ENCODE data around the gene FAT3. TPM values are rescaled to one million over a fixed set of nuclear protein-coding genes. Genes with fewer than 3 reads are reported as not detected.

Gene FAT3
- total and polyA plus RNA-seq, 2 of the 4 experiments (the other 2 are of a cell fraction): 0.53 to 2.9 TPM

DNA sequence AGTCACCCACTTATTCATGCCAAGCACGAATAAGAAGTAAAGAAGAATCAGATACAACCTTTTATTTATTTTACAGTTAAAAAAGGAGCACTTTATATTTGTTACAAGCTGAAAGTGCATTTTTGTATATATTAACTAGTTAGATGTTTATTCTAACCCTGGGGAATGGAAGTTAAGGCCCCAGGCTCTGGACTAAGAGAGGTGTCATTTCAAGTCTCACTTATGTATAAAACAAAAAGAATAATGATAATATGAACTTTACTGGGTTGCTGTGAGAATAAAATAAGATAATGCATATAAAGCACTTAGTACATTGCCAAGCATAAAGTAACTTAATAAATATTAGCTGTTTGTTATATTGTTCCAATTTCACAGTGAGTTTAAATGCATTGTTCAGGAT lies 12.1 kb upstream of the FAT3 start:
- no peaks in the 10 kb centered on the region for H3K9me1 ChIP-seq (ENCODE audit: insufficient read depth, low read length)
- no peaks in the 10 kb centered on the region for H3K4me1 ChIP-seq (ENCODE audit: control insufficient read depth, insufficient read depth, low read length)
- H4K5ac ChIP-seq (ENCODE audit: low read depth, low read length): no peak overlapping the region
- no peaks in the 10 kb centered on the region for H4K20me1 ChIP-seq (ENCODE audit: insufficient read depth, low read length)
- ATAC-seq (ENCODE audit: low read depth) (no peak), DNase-seq (no peak)
- H2AK5ac ChIP-seq (ENCODE audit: low read depth, low read length): no peak overlapping the region
- TF ChIP-seq CEBPB (IDR thresholded peaks at IDR 0.05; ENCODE audit: low read depth, low read length): no peak
- no peak for TF ChIP-seq USF2 (IDR thresholded peaks at IDR 0.05; ENCODE audit: low read depth, low read length)
- no peak for TF ChIP-seq POLR2A (IDR thresholded peaks at IDR 0.05; ENCODE audit: low read depth, low read length)
- TF ChIP-seq FOS (IDR thresholded peaks at IDR 0.05; ENCODE audit: low read depth, low read length): no peak
- no peak for TF ChIP-seq BHLHE40 (IDR thresholded peaks at IDR 0.05; ENCODE audit: low read depth, low read length)
- TF ChIP-seq MAZ (IDR thresholded peaks at IDR 0.05; ENCODE audit: borderline replicate concordance, low read depth, low read length): no peak
- no peak for TF ChIP-seq MAFK (IDR thresholded peaks at IDR 0.05; ENCODE audit: low read depth, low read length)
- TF ChIP-seq, protein P1, sequence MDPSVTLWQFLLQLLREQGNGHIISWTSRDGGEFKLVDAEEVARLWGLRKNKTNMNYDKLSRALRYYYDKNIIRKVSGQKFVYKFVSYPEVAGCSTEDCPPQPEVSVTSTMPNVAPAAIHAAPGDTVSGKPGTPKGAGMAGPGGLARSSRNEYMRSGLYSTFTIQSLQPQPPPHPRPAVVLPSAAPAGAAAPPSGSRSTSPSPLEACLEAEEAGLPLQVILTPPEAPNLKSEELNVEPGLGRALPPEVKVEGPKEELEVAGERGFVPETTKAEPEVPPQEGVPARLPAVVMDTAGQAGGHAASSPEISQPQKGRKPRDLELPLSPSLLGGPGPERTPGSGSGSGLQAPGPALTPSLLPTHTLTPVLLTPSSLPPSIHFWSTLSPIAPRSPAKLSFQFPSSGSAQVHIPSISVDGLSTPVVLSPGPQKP (IDR thresholded peaks at IDR 0.05; ENCODE audit: borderline replicate concordance, low read depth, low read length): no peak
- no peak for TF ChIP-seq SMC3 (IDR thresholded peaks at IDR 0.05; ENCODE audit: low read depth, low read length)
- TF ChIP-seq NFE2L2 (IDR thresholded peaks at IDR 0.05; ENCODE audit: low read depth, low read length): no peak
- TF ChIP-seq, protein P2, sequence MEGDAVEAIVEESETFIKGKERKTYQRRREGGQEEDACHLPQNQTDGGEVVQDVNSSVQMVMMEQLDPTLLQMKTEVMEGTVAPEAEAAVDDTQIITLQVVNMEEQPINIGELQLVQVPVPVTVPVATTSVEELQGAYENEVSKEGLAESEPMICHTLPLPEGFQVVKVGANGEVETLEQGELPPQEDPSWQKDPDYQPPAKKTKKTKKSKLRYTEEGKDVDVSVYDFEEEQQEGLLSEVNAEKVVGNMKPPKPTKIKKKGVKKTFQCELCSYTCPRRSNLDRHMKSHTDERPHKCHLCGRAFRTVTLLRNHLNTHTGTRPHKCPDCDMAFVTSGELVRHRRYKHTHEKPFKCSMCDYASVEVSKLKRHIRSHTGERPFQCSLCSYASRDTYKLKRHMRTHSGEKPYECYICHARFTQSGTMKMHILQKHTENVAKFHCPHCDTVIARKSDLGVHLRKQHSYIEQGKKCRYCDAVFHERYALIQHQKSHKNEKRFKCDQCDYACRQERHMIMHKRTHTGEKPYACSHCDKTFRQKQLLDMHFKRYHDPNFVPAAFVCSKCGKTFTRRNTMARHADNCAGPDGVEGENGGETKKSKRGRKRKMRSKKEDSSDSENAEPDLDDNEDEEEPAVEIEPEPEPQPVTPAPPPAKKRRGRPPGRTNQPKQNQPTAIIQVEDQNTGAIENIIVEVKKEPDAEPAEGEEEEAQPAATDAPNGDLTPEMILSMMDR (conservative IDR thresholded peaks at IDR 0.05; ENCODE audit: low read depth, low read length): no peak
- TF ChIP-seq MXI1 (IDR thresholded peaks at IDR 0.05; ENCODE audit: borderline replicate concordance, low read depth, low read length): no peak
- TF ChIP-seq RFX5 (IDR thresholded peaks at IDR 0.05; ENCODE audit: low read depth, low read length): no peak
- no peak for TF ChIP-seq RAD21 (IDR thresholded peaks at IDR 0.05; ENCODE audit: low read length)
- no peak for TF ChIP-seq RCOR1 (IDR thresholded peaks at IDR 0.05; ENCODE audit: insufficient replicate concordance, low read length)
- BruUV-seq (replicated peaks): no TSS peak
- intact Hi-C loops (cut with micrococcal nuclease) (loop anchor here (10.0 kb wide), 1 partner anchor 62 kb away; no protein-coding TSS in a partner anchor), in situ Hi-C loops (cut with MboI; ENCODE audit: low sequenced_read_pairs) (loop anchor here (10.0 to 25.0 kb wide), 2 partner anchors 325 to 672 kb away; no protein-coding TSS in a partner anchor), dilution Hi-C loops (cut with HindIII; ENCODE audit: low sequenced_read_pairs, unreplicated experiment) (no loop called here)
- no peak overlapping the region for H4K91ac ChIP-seq (ENCODE audit: insufficient read depth, low read depth, low read length)
- H2BK120ac ChIP-seq (ENCODE audit: low read depth, low read length): no peak overlapping the region
- no peak overlapping the region for H3K4ac ChIP-seq (ENCODE audit: low read depth, low read length)
- H4K8ac ChIP-seq (ENCODE audit: low read depth in 2 of 2, low read length in 2 of 2): no peak overlapping the region
- H3K9me3 ChIP-seq (ENCODE audit: control insufficient read depth, insufficient read depth, low read length): no peaks in the 10 kb centered on the region
- no peak overlapping the region for H3K27ac ChIP-seq (ENCODE audit: insufficient read depth, low read length)
- no peak overlapping the region for H2BK15ac ChIP-seq (ENCODE audit: low read depth, low read length)
- ChIA-PET POLR2A (ENCODE audit: unreplicated experiment) (no interaction called here), CTCF (no interaction called here)
- H3K23ac ChIP-seq (ENCODE audit: low read depth, low read length): no peak overlapping the region
- no CpG with 5 or more reads among the region's 1 CpG for WGBS, 2 experiments (ENCODE audit: extremely low coverage in 2 of 2, insufficient read length in 1 of 2)
- H3K79me1 ChIP-seq (ENCODE audit: low read depth in 1 of 2, low read length in 2 of 2): no peaks in the 10 kb centered on the region
- no peak overlapping the region for H3K56ac ChIP-seq (ENCODE audit: extremely low read depth, insufficient read depth, low read length)
- H2AK9ac ChIP-seq (replicated peaks; ENCODE audit: low read depth, low read length, poor library complexity): no peak overlapping the region
- no peak overlapping the region for H3K18ac ChIP-seq (ENCODE audit: low read depth, low read length)
- H3K4me3 ChIP-seq (ENCODE audit: insufficient read depth, low read depth, low read length): no peak overlapping the region
- H2BK5ac ChIP-seq (ENCODE audit: low read depth, low read length, poor library complexity, severe bottlenecking): no peak overlapping the region
- H2BK20ac ChIP-seq (ENCODE audit: low read depth, low read length): no peak overlapping the region
- no peak overlapping the region for H3K14ac ChIP-seq (replicated peaks; ENCODE audit: low read depth, low read length)
- H3K9ac ChIP-seq (ENCODE audit: low read depth, low read length): no peak overlapping the region
- H2AFZ ChIP-seq (replicated peaks; ENCODE audit: low read length, poor library complexity): no peak overlapping the region
- no peaks in the 10 kb centered on the region for H3K36me3 ChIP-seq (ENCODE audit: control insufficient read depth, insufficient read depth, low read length)
- no peaks in the 10 kb centered on the region for H3K27me3 ChIP-seq (ENCODE audit: control insufficient read depth, insufficient read depth, low read length)
- no peak overlapping the region for H3K4me2 ChIP-seq (ENCODE audit: low read depth, low read length)

All from IMR-90 (cell line).